Activated CD8-positive, alpha-beta memory T cell treated with anti-CD3 and anti-CD28 coated beads for 1 hour (primary cell): ENCODE data around the gene C1QTNF6.
A peak's percentile ranks its signal among the peaks of the same experiment; 100 is the strongest.
"Not testable (repeated sequence)": the region's sequence is repeated elsewhere in the genome, so short reads cannot be mapped to it uniquely, and the experiment has no call there.

ENCODE experiments used
- DNase-seq, 2 donors: peaks; one replicate each; pipeline ENCODE4 v3.0.0-alpha.2; 2020; ENCODE audit warnings: low read depth in 1 of 2; ENCODE audit errors: extremely low read depth in 1 of 2

Gene C1QTNF6

DNA sequence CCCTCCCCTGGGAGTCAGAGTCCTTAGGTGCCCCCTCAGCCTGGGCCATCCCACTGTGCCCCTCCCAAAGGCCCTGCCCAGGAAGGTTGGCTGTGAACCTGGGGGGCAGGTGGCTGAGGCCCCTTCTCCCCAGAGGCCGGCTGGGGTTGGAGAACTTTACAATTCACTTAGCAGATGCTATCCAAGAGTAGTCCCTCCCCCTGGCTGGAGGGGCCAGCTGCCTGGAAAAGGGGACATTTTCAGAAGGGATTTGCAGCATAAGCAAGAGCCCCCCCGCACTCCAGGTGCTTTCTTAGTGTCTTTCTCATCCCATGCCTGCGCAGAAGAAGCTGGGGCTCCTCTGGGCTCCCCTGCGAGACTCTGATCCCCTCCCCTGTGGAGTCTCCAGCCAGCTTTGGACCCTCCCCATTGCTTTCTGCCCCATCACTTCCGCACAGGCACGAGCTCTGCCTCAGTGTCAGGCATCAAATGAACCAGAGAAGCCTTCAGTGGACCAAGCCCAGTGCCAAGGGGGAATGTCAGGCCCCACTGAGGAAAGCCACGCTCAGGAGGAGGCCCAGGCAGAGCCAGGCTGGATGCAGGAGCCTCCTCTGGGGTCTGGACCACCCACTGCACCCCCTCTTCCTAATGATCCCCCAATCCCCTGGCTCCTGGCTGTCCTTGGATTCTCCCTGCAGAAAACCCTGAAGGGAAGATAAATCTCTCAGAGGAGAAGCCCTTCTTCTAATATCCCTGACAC, 20.5 kb upstream of the C1QTNF6 start:
- DNase-seq = no peak

GRCh38 chr22:37207981-37208380, 19.9 kb upstream of the C1QTNF6 start:
- no peak for DNase-seq

DNA sequence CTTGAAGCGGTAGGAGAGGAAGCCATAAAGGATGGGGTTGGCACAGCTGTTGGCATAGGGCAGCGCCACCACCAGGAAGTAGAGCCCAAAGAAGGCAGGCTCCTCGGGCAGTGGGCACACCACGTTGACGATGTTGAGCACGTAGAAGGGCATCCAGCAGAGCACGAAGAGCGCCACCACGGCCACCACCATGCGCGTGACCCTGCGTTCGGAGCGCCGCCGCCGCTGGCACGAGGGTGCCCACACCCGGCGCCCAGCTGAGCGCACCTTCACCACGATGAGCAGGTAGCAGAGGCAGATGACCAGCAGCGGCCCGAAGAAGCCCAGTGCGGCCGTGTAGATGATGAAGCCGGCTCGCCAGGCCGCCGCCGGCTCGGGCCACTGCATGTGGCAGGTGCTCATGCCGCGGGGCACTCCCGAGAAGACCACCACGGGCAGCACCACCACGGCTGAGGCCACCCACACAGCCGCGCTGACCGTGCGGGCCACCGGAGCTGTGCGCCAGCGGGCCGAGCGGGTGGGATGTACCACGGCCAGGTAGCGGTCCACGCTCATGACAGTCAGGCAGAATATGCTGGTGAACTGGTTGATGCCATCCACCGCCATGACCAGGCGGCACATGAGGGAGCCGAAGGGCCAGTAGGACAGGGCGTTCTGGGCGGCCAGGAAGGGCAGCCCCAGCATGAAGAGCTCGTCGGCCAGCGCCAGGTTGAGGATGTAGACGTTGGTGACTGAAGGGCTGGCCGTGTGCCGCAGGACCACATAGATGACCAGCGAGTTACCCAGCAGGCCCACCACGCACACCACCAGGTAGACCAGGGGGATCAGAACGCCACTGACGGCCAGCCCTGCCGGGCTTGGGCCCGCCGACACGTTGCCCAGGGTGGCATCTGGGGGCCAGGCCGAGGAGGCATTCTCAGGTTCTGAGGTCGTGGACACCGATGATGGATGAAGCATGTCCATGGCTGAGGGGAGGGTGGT, 19.1 kb upstream of the C1QTNF6 start:
- no peak for DNase-seq

DNA sequence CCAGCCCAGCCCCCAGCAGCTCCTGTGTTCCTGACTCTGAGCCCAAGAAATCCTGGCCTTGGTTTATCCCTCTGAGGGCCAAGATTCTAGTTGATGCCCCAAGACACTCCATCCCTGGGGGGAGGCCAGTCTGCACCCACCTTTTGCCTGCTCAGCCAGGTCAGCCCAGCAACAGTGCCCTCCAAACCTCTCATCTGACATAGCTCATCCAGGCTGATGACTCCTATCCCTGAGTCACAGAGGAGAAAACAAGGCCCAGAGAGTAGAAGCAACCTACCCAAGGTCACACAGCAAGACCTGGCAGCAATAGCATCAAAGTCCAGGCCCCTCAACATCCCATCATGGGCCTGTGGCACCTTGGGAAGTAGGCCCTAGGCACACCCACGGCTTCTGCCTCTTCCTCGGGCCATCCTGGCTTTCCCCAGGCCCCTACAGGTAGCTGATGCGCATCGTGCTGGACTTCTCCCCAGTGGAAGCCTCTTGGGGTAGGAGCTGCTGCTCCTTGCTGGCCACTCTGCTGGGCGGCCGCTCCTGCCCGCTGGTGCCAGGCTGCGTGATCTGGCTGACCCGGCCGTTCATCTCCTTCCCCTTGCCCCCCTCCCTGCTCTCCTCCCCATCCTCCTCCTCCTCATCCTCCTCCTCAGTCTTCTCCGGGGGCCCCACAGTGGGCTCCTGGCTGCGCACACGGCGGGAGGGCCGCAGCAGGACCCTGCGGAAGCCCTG, 18.2 kb upstream of the C1QTNF6 start:
- DNase-seq = no peak

GRCh38 chr22:37205046-37205445, 17.0 kb upstream of the C1QTNF6 start:
- no peak for DNase-seq

- DNase-seq = no peak
Observed at GRCh38 chr22:37204045-37204655, 16.1 kb upstream of the C1QTNF6 start.

GRCh38 chr22:37203354-37204044, 15.5 kb upstream of the C1QTNF6 start:
- no peak for DNase-seq

GRCh38 chr22:37202716-37203115, 14.7 kb upstream of the C1QTNF6 start:
- DNase-seq = no peak

GRCh38 chr22:37202001-37202555, 14.0 kb upstream of the C1QTNF6 start:
- no peak for DNase-seq

DNA sequence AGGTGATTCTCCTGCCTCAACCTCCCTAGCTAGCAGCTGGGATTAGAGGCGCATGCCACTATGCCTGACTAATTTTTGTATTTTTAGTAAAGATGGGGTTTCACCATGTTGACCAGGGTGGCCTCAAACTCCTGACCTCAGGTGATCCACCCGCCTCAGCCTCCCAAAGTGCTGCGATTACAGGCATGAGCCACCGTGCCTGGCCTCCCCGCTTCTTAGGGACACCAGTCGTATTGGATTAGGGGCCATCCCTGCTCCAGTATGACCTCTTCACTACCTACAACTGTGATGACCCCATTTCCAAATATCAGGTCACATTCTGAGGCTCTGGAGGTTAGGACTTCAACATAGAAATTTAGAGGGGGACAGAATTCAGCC, 13.4 kb upstream of the C1QTNF6 start:
- not testable (repeated sequence) for DNase-seq

DNA sequence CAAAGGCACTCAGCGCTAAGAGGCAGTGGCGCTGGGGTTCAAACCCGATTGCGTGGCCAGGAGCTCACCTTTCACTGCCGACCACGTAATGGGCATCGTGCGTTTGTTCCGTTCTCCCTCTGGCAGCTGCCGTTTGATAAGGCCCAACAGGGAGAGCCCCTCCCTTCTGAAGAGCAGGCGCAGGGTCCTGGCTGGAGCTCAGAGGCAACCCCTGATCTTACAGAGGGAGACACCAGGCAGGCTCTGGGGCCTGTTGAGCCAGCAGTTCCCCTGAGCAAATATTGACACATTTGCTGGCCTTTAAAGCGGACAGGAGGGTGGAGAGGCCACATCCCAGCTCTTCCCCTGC, 11.7 kb upstream of the C1QTNF6 start:
- DNase-seq = no peak

DNA sequence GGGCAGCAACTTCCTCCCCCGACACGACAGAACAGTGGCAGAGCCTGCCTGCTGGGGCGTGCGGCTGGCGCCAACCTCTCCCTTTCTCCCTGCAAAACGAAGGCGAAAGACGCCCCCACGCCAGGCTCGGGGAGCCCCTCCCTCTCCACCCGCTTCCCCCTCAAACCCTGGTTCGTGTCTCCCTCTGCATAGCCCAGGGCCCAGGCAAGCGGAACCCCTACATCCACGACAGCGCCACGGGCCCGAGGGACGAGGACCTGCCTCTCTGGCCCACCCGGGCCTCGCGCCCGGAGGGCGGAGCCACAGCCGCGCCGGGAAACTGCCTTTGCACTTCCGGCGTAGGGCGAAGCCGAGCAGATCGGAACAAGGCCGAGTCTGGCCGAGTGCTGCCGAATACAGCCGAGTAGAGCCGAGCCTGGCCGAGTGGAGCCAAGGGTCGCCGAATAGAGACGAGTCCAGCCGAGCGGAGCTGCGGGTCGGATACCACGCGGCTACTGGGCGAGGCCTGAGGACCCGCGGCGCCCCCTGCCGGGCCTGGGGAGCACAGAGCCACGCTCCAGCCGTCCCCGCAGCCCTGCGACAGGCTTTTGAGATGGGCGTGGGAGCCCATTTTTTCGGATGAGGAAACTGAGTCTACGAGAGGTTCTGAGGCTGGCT, 11.2 kb upstream of the C1QTNF6 start:
- DNase-seq = peak; percentile 96 to 98

GRCh38 chr22:37198258-37199102, 10.4 kb upstream of the C1QTNF6 start:
- DNase-seq = peak; percentile 76 to 89

DNA sequence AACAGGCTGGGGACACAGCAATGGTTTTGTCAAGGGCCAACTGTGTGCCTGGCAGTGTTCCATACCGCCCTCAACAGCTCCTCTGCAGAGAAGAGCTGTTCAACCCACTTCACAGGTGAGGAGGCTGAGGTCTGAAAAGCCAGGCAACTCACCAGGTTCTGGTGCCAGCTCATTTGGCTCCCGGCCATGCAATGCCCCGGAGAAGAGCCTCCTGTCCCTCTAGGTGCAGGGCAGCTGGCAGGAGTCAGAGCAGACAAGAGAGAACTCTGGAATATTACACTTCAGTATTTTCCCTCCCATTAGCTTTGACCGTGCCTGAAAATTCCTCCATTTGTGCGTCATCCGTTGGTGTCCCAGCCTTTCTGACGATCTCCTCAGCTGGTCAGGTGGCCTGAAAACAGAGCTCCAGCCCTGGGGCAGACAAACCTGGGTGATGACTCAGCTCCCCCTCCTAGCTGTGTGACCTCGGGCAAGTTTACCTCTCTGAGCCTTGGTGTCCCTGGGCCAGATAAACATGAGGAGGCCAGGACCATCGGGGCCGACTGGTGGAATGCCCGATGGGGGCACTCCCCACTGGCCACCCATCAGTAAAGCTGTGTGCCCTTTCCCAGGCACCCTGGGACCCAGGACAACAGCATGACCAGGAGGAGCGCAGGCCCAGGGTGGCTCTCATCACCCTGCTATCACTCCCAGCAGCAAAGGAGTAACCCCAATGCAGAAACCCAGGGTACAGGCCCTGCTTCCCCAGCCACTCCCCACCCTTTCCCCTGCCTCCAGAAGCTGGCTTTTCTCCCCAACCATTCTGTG, 9.6 kb upstream of the C1QTNF6 start:
- DNase-seq = no peak

DNA sequence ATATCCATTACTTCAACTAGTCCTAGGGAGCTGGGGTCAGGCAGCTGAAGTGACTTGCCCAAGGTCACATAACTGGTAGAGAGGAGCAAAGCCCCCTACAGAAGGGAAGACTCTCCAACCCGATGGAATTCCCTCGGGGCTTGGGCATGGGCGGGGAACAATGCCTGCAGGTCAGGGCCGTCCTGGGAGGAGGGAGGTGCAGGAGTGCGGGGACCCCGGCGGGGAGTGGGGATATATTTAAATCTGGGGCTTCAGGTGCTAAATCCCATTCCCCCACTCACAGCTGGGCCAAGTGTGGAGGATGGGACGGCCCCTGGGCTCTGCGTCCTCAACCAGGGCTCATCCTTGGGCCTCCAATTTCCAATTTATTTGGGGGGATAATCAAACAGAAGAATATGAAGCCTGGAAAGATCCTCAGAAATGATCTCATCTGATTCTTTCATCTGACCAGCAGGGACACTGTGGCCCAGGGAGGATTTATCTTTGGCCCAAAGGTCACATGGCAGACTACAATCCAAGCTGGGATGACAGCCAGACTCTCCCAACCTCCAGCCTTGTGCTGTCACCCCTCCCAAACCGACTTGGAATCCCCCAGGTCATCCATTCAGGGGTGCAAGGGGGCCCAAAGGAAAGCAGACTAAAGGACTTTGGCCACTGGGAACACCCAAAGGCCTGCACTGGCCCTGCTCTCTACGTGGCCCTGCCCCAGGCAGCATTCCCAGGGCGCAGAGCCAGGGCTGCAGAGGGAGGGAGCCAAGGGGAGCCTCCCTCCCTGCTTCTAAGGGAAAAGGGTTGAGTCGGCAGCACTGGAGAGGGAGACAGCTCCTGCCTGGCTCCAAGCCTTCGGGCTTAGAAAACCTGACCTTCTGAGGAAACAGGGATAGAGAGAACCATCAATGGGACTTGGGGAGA, 8.7 kb upstream of the C1QTNF6 start:
- no peak for DNase-seq

DNA sequence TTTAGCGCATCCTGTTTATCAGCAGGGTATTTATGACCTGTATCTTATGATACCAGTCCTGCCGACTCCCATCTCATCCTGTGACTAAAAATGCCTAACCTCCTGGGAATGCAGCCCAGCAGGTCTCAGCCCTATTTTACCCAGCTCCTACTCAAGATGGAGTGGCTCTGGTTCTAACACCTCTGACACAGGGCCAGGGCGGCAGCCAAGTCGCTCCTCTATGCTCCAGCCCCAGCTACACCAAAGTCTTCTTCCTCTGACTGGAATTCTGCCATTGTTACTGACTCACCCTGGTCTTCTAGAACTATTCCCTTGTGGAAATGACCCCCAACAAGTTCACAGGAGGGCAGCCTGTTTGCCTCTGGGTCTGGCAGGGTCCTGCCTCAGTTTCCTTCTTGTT, 7.9 kb upstream of the C1QTNF6 start:
- DNase-seq = no peak

GRCh38 chr22:37194750-37195149, 6.7 kb upstream of the C1QTNF6 start:
- DNase-seq = no peak
